Activated CD4-positive, alpha-beta T cell treated with anti-CD3 and anti-CD28 coated beads, Interleukin-2, amount 50 U/mL, for 16 hours (primary cell): ENCODE data around the gene MYBBP1A.
A peak's percentile ranks its signal among the peaks of the same experiment; 100 is the strongest.
"Not testable (repeated sequence)": the region's sequence is repeated elsewhere in the genome, so short reads cannot be mapped to it uniquely, and the experiment has no call there.

Experiments used
- DNase-seq: peaks from one replicate; pipeline ENCODE4 v3.0.0-alpha.2; 2020

Gene MYBBP1A

DNA sequence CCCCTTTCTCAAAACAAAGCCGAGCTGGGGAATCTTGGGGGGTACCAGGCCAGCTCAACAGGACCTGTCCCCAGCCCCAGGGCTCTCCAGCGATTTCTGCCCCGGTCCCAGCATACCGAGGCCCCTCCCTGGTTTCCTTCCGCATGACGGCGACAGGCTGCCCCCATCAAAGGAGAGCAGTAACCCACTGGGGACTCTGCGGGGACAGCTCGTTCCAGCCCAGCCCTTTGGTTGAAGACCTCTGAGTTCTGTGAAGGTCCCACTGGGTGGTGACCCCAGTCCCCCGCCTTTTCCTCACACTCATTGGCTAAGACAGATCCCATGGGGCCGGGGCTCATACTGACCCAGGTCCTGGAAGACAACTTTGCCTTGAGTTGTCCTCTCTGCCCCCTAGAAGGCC is 33.2 kb upstream of the MYBBP1A start:
- no peak for DNase-seq

DNA sequence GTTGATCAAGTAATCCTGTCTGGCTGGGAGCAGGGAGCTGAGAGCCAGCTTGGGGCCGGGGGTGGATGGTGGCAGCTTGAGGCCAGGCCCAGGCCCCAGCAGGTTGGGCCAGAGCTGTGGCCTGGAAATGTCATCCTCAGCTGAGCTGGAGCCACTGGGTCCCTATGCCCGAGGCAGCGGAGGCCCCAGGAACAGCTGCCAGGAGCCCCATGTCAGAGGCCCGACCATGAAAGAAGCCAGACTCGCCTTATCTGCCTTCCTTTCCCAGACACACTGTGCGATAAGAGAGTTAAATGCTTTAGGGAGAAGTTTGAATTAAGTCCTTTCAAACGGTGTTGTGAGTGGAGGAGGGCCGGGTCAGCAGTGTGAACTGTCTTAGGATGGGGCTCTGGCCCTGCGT is 32.6 kb upstream of the MYBBP1A start:
- DNase-seq = no peak

DNA sequence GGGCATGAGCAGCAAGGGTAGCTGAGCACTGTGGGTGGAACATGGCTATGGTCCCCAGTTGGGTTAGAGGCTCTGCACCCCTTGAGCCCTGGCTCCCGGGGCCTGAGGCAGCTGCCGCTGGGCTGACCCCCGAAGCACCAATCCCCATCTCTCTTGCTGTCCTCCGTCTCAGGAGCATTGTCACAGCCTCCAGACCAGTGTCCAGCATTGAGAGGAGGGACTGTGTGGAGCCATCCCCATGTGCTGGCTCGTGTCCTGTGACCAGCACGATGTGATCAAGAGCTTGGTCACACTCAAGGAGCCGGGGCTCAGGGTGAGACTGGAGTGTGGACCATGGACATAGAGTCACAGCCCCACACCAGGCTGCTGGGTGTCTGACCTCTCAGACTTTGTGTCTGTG is 32.0 kb upstream of the MYBBP1A start:
- no peak for DNase-seq

DNA sequence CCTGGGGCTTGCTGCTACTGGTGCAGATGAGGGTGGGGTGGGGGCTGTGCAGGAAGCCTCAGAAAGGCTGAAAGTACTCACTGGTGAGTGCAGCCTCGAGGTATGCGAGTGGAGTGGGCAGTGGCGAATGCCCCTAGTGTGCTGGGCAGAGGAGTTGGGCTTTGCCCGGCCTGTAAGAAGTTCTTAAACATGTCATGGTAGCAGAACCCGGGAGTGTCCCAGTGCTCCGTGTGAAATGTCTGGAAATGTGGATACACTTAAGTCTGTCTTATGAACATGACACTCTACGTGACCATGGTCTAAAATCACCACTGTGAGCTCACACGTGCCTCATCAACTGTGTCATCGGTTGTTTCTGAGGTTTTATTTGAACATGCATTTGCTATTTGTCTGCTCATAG is 30.9 kb upstream of the MYBBP1A start:
- no peak for DNase-seq

DNA sequence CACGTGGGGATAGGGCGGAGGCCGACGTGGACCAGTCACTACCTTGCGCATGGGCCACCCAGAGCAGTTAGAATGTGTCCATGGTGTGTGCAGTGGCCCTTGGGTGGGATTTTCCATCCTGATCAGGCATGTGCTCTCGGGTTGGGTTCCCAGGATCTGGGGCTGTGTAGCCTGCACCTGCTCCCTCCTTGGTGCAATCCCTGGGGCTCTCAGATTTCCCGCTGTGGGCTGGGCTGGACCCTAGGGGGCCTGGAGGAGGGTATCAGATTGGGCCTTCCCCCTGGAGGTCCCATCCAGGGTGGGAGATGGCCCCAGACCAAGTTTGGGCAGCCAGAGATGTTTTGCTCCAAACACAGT is 30.4 kb upstream of the MYBBP1A start:
- DNase-seq = no peak

DNA sequence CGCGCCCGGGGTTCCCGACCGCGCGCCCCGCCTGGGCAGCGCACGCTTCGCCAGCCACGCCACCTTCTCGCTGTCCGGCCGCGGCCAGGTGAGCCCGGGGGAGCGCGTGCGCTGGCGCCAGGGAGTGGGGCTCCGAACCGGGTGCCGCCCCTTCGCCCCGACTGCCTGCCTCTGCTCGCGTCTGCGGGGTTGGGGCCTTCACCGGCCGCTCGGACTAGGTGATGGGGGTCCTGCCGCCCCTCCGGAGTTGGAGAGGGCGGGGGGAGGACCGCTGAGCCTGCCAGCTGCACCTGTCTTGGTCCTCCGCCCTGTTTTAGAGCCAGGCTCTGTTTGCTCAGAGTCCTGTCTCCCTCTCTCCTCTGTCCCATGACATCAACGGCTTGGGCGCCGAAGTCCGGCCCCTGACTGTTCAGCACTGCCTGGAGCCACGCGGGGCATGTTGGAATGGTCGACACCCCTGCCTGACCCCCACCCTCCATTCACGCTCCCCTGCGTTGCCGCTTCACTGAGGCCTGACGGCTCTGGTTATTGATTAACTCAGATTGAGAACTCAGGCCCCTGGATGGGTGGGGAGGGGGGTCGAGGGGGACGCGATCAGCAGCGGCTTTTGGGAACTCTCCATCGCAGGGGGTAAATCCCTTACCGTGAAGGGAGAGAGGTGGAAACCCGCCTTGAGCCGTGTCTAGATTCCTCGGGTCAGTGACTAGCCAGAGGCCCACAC is 29.9 kb upstream of the MYBBP1A start:
- no peak for DNase-seq

DNA sequence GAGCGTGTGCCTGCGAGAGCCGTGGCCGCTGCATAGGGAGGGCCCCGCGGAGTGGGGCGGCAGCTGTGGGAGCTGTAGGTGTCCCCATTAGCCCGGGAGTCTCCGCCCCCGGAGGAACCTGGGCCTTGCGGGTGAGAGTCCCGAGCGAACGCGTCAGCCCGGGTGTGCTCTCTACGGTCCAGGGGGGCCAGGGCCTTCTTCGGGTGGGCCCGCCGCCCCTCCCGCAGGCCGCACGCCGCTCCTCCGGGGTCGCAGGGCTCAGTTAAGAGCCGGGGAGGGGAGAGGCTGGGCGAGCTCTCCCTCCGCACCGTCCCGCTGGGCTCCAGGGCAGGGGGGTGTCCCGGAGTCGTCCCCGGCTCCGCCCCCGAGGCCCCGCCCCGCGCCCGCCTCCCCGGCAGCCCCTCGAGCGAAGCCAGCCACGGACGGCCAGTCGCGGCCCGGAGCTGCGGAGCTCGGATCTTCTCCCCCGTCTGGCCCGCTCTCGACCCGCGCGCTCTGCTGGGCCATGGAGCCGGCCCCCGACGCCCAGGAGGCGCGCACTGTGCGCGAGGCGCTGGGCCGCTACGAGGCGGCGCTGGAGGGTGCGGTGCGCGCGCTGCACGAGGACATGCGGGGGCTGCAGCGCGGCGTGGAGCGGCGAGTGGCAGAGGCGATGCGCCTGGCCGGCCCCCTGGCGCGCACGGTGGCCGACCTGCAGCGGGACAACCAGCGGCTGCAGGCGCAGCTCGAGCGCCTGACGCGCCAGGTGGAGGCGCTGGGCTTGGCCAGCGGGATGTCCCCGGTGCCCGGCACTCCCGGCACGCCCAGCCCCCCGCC is 29.1 kb upstream of the MYBBP1A start, which contains the start of gene SMTNL2:
Gene SMTNL2, plus strand, starts transcription at position 429 of the 816 bp plus-strand sequence. Its CDS starts 77 bp downstream, at position 506.
- DNase-seq = no peak

DNA sequence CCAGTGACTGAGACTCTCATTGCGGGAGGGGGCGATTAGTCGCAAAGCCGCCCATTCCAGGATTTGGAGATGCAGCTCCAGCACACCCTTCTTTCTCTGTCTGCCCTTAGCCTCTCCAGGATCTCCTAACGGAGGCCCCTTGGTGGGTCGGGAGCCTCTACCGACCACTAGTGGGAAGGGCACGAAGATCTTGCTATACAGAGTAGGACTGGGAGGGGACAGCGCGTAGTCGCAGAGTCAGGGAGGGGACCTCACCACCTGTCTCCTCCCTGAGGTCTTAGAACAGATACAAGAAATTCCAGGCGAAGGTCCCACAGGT is 28.6 kb upstream of the MYBBP1A start:
- DNase-seq = no peak

DNA sequence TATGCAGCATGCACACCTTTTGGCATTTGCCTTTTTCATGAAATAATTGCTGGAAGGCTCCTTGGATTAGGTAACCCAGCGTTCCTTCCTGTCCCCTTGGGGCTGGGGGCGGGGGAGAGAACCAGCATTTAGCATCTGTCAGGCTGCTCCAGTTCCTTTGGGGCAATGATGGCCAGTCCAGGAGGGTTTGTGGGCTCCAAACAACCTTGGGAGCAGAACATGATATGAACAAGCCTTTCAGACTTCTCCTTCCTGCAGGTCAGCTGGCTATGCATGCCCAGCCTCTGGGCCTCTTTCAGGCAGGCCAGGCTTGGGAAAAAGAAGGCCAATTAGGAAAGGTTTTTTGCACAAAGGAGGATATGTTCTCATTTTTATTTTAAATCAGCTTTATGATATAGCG is 28.0 kb upstream of the MYBBP1A start:
- no peak for DNase-seq

DNA sequence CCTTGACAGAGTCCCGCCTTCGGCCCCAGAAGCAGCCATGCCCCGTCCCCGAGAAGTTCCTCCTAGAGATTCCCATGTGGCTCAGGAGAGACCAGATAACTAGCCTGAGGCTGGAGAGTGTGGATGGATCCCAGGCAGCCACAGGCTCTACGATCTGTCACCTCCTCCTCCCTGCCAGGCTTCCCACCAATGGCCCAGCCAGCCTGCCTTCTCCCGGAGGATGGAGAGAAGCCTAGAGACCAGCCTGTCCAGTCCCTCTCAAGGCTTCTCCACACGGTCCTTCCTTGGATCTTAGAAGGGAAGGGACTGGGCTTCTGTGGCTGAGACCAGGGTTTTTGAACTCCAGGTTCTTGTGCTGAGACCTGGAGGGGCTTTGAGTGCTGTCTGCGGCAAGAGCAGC is 27.5 kb upstream of the MYBBP1A start:
- DNase-seq = no peak

DNA sequence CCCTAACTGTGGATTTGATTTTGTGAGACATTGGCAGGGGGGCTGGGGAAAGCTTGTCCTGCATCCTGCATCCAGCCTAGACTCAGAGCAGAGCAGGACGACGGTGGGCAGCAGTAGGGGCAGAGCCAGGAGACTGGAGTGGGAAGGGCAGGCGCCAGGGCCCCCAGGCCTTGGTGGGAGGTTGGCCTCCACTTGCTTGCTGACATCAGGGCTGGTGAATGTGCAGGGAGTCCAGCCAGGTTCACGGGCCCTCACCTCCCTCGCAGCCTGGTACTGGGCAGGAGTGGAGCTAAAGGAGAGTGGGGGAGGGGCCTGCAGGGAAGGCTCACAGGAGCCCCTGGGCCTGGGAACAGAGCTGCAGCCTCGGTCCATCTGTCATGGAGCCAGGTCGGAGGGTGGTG is 26.9 kb upstream of the MYBBP1A start:
- no peak for DNase-seq

DNA sequence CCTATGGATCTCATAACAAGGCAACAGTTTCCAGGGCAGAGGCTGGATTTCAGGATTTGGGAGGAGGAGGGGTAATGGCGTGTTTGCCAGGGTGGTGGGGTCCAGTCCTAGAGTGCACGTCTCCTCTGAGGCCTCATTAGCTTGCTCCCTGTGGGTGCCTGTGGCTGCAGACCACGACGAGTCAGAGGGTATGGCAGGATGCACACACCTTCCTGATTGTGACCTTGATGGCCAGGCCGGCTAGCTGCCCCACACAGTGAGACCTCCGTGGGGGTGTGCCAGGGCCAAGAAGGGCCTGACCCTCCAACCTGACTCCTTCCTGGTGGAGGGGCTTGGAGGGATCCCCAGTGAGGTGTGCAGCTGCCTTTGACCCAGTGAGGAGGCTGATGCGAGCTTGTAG is 25.1 kb upstream of the MYBBP1A start:
- DNase-seq = no peak

DNA sequence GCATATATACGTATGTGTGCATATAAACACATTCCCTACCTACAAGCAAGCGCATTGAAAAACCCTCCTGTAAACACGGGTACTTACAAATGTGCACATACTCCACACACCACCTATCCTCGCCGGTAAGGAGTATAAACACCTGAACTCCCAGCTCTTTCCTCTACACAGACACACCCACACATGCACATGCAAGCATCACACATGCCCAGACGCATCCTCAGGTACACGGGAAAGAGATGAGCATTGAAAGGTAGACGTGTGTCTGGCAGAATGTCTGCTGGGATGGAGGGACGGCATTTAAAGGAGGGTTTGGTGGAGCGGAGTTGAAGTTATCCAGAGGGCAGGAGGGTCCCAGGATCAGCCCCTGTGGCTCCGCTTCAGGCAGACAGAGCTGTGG is 24.5 kb upstream of the MYBBP1A start:
- no peak for DNase-seq

DNA sequence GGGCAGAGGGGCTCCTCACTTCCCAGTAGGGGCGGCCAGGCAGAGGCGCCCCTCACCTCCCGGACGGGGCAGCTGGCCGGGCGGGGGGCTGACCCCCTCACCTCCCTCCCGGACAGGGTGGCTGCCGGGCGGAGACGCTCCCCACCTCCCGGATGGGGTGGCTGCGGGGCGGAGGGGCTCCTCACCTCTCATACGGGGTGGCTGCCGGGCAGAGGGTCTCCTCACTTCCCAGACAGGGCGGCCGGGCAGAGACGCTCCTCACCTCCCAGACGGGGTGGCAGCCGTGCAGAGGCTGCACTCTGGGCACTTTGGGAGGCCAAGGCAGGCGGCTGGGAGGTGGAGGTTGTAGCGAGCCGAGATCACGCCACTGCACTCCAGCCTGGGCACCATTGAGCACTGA is 23.2 kb upstream of the MYBBP1A start:
- DNase-seq = not testable (repeated sequence)

DNA sequence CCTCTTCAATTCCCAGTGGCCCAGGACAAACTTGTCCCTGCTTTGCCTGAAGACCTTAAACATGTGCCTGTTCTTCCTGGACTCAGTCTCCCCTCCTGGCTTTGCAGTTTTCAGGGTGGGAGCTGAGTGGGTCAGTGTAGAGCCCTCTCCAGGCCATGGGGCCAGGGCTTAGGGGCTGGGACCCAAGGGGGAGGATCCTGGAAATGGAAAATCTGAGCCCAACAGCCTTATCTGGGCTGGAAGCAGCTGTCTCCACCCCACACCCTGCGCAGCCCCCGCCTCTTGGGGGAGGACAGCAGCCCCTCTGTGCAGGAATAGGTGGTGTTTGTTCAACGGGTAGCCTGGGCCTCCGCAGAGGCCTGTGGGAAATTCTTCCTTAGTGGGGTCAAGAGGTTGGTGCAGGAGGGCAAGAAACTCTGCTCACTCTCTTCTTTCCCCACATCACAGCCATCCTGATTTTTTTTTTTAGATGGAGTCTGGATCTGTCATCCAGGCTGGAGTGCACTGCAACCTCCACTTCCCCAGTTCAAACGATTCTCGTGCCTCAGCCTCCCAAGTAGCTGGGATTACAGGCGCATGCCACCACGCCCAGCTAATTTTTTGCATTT is 22.3 kb upstream of the MYBBP1A start:
- DNase-seq = no peak

DNA sequence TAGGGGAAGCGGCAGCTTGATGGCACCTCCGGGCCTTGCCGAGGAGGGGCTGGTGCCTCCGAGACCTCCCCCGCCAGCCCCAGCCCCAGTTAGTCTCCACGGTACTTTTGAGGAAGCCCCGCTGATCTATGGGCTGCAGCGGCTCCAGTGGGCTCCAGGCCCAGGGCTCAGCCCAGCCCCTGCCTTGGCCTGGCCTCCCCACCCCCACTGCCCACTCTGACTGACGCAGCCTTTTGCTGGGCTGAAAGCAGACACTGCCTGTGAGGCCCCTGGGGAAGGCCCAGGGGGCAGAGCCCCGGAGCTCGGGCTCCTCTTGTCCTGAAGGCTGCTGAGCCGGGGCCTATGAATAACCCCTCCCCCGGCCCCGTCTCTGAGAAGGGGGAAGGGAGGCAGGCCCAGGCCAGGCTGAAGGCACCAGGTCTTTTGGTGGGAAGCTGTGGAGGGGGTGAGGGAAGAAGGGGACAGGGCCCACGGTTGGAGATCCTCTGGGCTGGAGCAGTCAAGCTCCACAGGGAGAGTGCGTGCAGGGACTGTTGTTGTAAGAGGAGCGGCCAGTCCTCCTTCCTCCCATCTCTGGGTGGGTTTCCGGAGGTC is 21.6 kb upstream of the MYBBP1A start:
- DNase-seq = no peak

DNA sequence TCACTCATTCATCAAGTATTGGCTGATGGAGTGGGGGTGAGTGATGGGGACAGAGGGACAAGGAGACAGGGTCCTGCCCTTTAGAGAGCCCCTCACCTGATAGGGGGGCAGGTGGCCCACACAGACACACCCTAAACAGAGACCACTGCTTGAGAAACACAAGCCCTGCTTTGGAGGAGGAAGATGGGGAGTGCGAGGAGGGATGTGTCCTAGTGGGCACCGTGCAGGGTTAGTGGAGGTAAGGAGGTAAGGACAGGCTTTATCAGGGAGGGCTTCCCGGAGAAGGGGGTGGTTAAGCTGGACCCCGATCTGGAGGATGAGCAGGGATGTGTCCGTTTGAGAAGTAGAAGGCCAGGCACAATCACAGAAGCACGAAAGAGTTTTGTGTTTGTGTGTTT is 21.0 kb upstream of the MYBBP1A start:
- DNase-seq = no peak

DNA sequence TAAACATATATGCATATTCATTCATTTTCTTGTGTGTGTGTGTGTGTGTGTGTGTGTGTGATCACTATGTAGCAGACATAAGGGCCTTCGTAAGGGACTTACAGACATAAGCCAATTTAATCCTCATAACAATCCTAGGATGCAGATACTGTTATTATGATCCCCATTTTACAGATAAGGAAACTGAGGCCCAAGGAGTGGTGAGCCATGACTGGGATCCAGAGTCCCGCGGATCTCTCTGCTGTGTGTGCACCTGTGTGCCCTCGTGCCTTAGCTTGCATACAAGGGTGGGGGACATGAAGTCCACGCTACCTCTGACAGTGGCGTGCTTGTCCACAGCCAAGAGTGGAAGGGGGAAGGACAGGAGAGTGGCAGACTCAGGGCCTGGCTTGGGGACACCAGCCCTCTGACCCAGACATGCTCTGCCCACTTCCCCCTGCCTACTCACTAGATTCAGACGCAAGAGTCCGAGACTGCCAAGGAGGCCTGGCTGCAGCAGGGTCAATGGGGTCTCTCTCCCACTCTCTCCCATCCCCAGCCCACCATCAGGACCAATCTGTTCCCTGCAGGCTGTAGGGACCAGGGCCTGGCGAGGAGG is 19.4 kb upstream of the MYBBP1A start:
- DNase-seq = no peak

DNA sequence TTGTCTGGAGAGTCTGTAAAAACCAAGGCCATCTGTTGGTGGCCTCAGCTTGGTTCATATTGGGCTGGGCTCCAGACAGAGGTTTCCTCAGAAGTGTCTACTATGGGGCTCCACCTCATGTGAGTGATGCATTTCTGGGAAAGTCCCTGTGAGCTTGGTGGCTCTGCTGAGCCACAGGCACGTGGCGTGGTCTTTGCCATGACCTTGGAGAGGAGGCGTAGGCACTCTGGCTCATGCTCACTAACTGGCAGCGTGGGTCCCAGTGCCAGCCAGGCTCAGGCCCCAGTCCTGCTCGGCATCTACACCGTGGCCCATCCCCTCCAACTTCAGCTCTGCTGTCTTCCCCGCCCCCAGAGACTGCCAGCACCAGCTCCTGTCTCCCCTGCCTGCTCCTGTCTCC is 18.5 kb upstream of the MYBBP1A start:
- peak; percentile 71 for DNase-seq

DNA sequence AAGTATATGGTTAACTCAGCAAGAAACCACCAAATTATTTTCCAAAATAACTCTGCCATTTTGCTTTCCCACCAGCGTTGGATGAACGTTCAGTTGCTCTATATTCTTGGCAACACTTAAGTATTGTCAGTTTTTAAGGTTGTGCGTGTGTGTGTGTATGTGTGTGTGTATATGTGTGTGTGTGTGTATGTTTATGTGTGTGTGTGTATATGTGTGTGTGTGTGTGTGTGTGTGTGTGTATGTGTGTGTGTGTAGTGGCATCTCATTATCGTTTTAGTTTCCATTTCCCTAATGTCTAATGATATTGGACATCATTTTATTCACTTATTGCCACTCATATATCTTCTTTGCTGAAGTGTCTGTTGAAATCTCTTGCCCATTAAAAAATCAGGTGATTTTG is 17.9 kb upstream of the MYBBP1A start:
- DNase-seq = no peak

DNA sequence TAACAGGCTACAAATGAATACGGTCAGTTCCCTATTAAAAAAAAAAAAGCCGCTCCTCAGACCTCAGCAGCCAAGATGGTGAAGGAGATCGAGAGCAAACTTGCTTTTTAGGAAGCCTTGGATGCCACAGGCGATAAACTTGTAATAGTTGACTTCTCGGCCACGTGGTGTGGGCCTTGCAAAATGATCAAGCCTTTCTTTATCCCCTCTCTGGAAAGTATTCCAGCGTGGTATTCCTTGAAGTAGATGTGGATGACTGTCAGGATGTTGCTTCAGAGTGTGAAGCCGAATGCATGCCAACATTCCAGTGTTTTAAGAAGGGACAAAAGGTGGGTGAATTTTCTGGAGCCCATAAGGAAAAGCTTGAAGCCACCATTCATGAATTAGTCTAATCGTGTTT is 16.9 kb upstream of the MYBBP1A start:
- no peak for DNase-seq

DNA sequence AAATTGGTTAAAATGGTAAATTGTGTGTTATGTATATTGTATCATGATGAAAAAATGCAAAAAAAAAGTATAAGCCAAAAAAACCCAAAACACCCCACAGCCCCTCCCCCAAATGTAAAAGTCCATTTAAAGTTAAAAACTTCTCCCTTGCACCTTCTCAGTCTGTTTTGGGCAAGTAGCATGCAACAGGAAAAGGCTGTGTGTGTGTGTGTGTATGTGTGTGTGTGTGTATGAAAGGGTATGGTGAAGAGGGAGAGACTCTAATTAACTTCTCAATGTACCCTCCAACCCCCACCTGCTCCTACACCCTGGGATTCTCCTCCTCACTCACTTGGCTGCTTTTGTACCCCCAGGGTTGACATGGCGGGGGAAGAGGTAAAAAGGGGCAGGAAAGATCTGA is 14.4 kb upstream of the MYBBP1A start:
- DNase-seq = no peak

DNA sequence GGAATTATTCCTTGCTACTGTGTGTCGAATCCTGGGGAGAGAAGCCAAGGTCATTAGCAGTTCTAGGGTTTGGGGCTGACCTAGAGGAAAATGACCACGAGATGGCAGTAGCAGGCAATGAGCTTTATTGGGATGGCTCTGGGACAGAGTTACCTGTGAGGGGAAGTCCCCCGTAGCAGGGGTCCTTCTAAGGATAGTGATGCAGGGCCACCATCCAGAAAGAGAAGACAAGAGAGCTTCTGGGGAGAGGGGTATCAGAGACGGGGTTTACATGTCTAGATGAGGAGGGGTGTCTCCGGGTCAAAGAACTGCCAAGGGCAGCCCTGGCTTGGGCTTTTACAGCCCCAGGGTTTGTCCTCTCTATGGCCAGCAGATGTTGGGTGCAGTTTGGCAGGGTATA is 11.6 kb upstream of the MYBBP1A start:
- peak; percentile 60 for DNase-seq
